Endothelial cell of umbilical vein (primary cell): ENCODE data around the gene CDKL4. TPM values are rescaled to one million over a fixed set of nuclear protein-coding genes. Genes with fewer than 3 reads are reported as not detected.

ENCODE experiments used
- BruUV-seq: library from RNA; stranded (reverse); fragments of 400-500 nt; replicated peaks from 2 replicates; lab custom pipeline; 2021; lab: Mats Ljungman, UMichigan
- CTCF ChIA-PET: fragments of 300-600, 350-600 bp; sonication (Branson Sonifier 250); formaldehyde crosslinking; loops from one replicate; lab custom pipeline; 2021; ENCODE audit warnings: antibody characterized with exemption, inconsistent platforms; lab: Charles Lee
- POLR2A ChIA-PET: fragments of 300-600, 350-600 bp; sonication (Branson Sonifier 250); formaldehyde crosslinking; loops from one replicate; lab custom pipeline; 2021; ENCODE audit warnings: antibody characterized with exemption, inconsistent platforms; lab: Charles Lee
- DNase-seq: peaks from one replicate; pipeline ENCODE4 v3.0.0-alpha.2; 2011; ENCODE audit warnings: low read depth, low spot score
- FAIRE-seq: peaks from 2 replicates; lab custom pipeline; 2011; peaks lifted over from hg19 to GRCh38; lab: Jason Lieb, UNC
- H2AFZ ChIP-seq: 2 replicates; pipeline ENCODE4 v1.6.0; 2012; ENCODE audit warnings: low read depth, low read length, control low read depth, inconsistent platforms
- H3K27ac ChIP-seq: 2 replicates; pipeline ENCODE4 v1.5.1; 2011; ENCODE audit warnings: low read depth, mild to moderate bottlenecking, control low read depth, low read length, moderate library complexity; ENCODE audit not compliant: insufficient read depth
- H3K27me3 ChIP-seq, 2 experiments: 2 replicates each; pipeline versions ENCODE4 v1.6.0 to v1.6.1; 2011; ENCODE audit warnings: low read length in 2 of 2, mixed read lengths in 1 of 2; ENCODE audit not compliant: control insufficient read depth in 2 of 2, insufficient read depth in 2 of 2
- H3K36me3 ChIP-seq, 2 experiments: 2 replicates in 1 of 2; 3 replicates in 1 of 2; pipeline ENCODE4 v1.5.1; 2011; ENCODE audit warnings: low read length in 2 of 2, mild to moderate bottlenecking in 1 of 2, moderate library complexity in 1 of 2; ENCODE audit not compliant: control insufficient read depth in 2 of 2, insufficient read depth in 2 of 2; ENCODE audit errors: extremely low read depth in 1 of 2
- H3K4me1 ChIP-seq: 3 replicates; pipeline ENCODE4 v1.5.1; 2011; ENCODE audit warnings: mild to moderate bottlenecking, low read length; ENCODE audit not compliant: control insufficient read depth, insufficient read depth; ENCODE audit errors: extremely low read depth
- H3K4me2 ChIP-seq: 2 replicates; pipeline ENCODE4 v1.6.1; 2011; ENCODE audit warnings: low read length, control low read depth, mixed read lengths; ENCODE audit not compliant: insufficient read depth
- H3K4me3 ChIP-seq, 3 experiments: fragments of 200-600 bp in 1 of 3; sonication (generic), shearing (Covaris generic) in 1 of 3; replicated peaks in 1 of 3; 2 replicates each; pipeline ENCODE4 v1.5.1; 2011 to 2016; ENCODE audit warnings: control low read depth in 3 of 3, low read length in 3 of 3, mild to moderate bottlenecking in 2 of 3, inconsistent platforms in 1 of 3, low read depth in 1 of 3, moderate library complexity in 1 of 3; ENCODE audit not compliant: insufficient read depth in 1 of 3
- H3K79me2 ChIP-seq: 2 replicates; pipeline ENCODE4 v1.6.0; 2012; ENCODE audit warnings: low read length, inconsistent platforms; ENCODE audit not compliant: control insufficient read depth, insufficient read depth
- H3K9ac ChIP-seq: replicated peaks from 2 replicates; pipeline ENCODE3; 2011; ENCODE audit warnings: low read length, control low read depth; ENCODE audit not compliant: insufficient read depth; ENCODE audit errors: extremely low read depth
- H3K9me1 ChIP-seq: replicated peaks from 3 replicates; pipeline ENCODE4 v1.6.0; 2011; ENCODE audit warnings: mild to moderate bottlenecking, low read length; ENCODE audit not compliant: control insufficient read depth, insufficient read depth; ENCODE audit errors: extremely low read depth
- H3K9me3 ChIP-seq: replicated peaks from 2 replicates; pipeline ENCODE4 v1.5.1; 2012; ENCODE audit warnings: low read length, inconsistent platforms; ENCODE audit not compliant: control insufficient read depth, insufficient read depth
- H4K20me1 ChIP-seq: replicated peaks from 2 replicates; pipeline ENCODE3; 2011; ENCODE audit warnings: mild to moderate bottlenecking, low read length; ENCODE audit not compliant: control insufficient read depth, insufficient read depth; ENCODE audit errors: extremely low read depth
- CTCF ChIP-seq, 2 donors: IDR thresholded peaks; 1 replicate in 1 of 2; 2 replicates in 1 of 2; pipeline ENCODE4 v1.5.1; 2011; ENCODE audit warnings: low read length in 2 of 2, mild to moderate bottlenecking in 2 of 2, moderate library complexity in 2 of 2, control low read depth in 1 of 2, inconsistent platforms in 1 of 2, low read depth in 1 of 2; ENCODE audit not compliant: insufficient read depth in 1 of 2; ENCODE audit errors: extremely low read depth in 1 of 2
- EZH2 ChIP-seq: IDR thresholded peaks from 2 replicates; pipeline ENCODE4 v1.6.1; 2012; ENCODE audit warnings: borderline replicate concordance, low read depth, mild to moderate bottlenecking, moderate library complexity, low read length, inconsistent platforms; ENCODE audit not compliant: severe bottlenecking
- FOS ChIP-seq: IDR thresholded peaks from 2 replicates; pipeline ENCODE4 v1.6.1; 2011; ENCODE audit warnings: mild to moderate bottlenecking, low read length, moderate library complexity, borderline replicate concordance; ENCODE audit not compliant: insufficient read depth
- GATA2 ChIP-seq: IDR thresholded peaks from 2 replicates; pipeline ENCODE4 v1.7.0; 2011; ENCODE audit warnings: low read depth, mild to moderate bottlenecking, moderate library complexity, mixed read lengths, low read length; ENCODE audit not compliant: insufficient read length, insufficient read depth
- JUN ChIP-seq: IDR thresholded peaks from 2 replicates; pipeline ENCODE4 v1.6.1; 2011; ENCODE audit warnings: borderline replicate concordance, low read depth; ENCODE audit not compliant: insufficient read length, insufficient read depth
- MAX ChIP-seq: IDR thresholded peaks from 2 replicates; pipeline ENCODE4 v1.6.1; 2011; ENCODE audit not compliant: insufficient read depth, insufficient read length
- MYC ChIP-seq: IDR thresholded peaks from one replicate; pipeline ENCODE4 v1.6.1; 2011; ENCODE audit warnings: mild to moderate bottlenecking, low read depth, low read length
- POLR2A ChIP-seq: IDR thresholded peaks from 2 replicates; pipeline ENCODE4 v1.6.1; 2012; ENCODE audit warnings: low read depth, mild to moderate bottlenecking, control low read depth, low read length
- POLR2AphosphoS5 ChIP-seq: IDR thresholded peaks from 2 replicates; pipeline ENCODE4 v1.6.1; 2012; ENCODE audit warnings: low read depth, mild to moderate bottlenecking, control low read depth, low read length, moderate library complexity; ENCODE audit not compliant: insufficient read depth
- dilution Hi-C: fragments of 300-500 bp; cut with MboI; formaldehyde crosslinking; loops from one replicate; pipeline ENCODE4 v1.15.0; 2019; ENCODE audit warnings: low sequenced_read_pairs; ENCODE audit not compliant: extremely low pct_ligation_motif_present
- intact Hi-C: fragments of 100-400 bp; cut with micrococcal nuclease; formaldehyde crosslinking; loops from one replicate; pipeline ENCODE4 v1.10.0; 2022
- polyA plus RNA-seq, 4 experiments: library from polyadenylated mRNA; depleted of rRNA in 3 of 4; stranded (reverse) in 3 of 4; unstranded in 1 of 4; fragments of >200 nt; gene quantifications; 2 replicates each; pipeline versions ENCODE4 v1.2.1 to v1.2.3, GENCODE V29; 2011 to 2012; ENCODE audit warnings: missing spikeins in 1 of 4
- total RNA-seq: library from RNA; stranded (reverse); gene quantifications from 2 replicates; pipeline ENCODE4 v1.2.3, GENCODE V29; 2021

Gene CDKL4
- total and polyA plus RNA-seq, 2 donors (not counting 3 experiments of a cell fraction or from before 2014, with no cell fraction given), result 0.17 to 0.75 TPM

GRCh38 chr2:39171621-39172020 lies 72.1 kb downstream of the CDKL4 start:
- H3K27ac ChIP-seq, result no peak overlapping the region
- intact Hi-C loops (no loop called here), dilution Hi-C loops (no loop called here)
- no peaks in the 10 kb centered on the region for H3K79me2 ChIP-seq
- FAIRE-seq (no peak), DNase-seq (no peak)
- no peaks in the 10 kb centered on the region for H3K27me3 ChIP-seq
- H3K4me2 ChIP-seq, result no peak overlapping the region
- TF ChIP-seq FOS (no peak), EZH2 (no peak), POLR2A (no peak), JUN (no peak), POLR2AphosphoS5 (no peak), GATA2 (no peak), MYC (no peak), MAX (no peak), CTCF (IDR thresholded peaks at IDR 0.05; ENCODE audit: extremely low read depth in 1 of 2, insufficient read depth in 1 of 2, low read depth in 1 of 2, low read length in 2 of 2) (no peak)
- H3K36me3 ChIP-seq, result no peaks in the 10 kb centered on the region
- ChIA-PET POLR2A (no interaction called here), CTCF (no interaction called here)
- H3K4me1 ChIP-seq, result no peaks in the 10 kb centered on the region
- H2AFZ ChIP-seq, result no peak overlapping the region
- no peaks in the 10 kb centered on the region for H4K20me1 ChIP-seq
- no TSS peak for BruUV-seq
- H3K4me3 ChIP-seq, result no peak overlapping the region
- H3K9me1 ChIP-seq, result no peaks in the 10 kb centered on the region
- no peak overlapping the region for H3K9ac ChIP-seq
- H3K9me3 ChIP-seq, result no peaks in the 10 kb centered on the region
